K562 (cell line): ENCODE measurements around the gene TBRG4. TPM values are rescaled to one million over a fixed set of nuclear protein-coding genes. Genes with fewer than 3 reads are reported as not detected.

Source experiments
- ATAC-seq: fragments of 200-7000 bp; cut with Tn5 transposase; 3 replicates; pipeline ENCODE4 v1.9.1; 2020; ENCODE audit warnings: moderate library complexity
- BruUV-seq: library from RNA; stranded (reverse); fragments of 400-500 nt; replicated peaks from 2 replicates; lab custom pipeline; 2021; lab: Mats Ljungman, UMichigan
- CTCF ChIA-PET: fragments of 300-600 bp; formaldehyde crosslinking; extraction: SDS; loops from one replicate; lab custom pipeline; 2021; ENCODE audit warnings: low intra/inter-chr PET ratio; lab: Yijun Ruan, JAX
- POLR2A ChIA-PET: fragments of 300-600, 350-650 bp; sonication (Branson Sonifier 250); formaldehyde crosslinking; extraction: SDS; loops from one replicate; lab custom pipeline; 2021; ENCODE audit warnings: antibody characterized with exemption, inconsistent platforms; lab: Yijun Ruan, JAX
- DNase-seq, 4 experiments: peaks; one replicate each; pipeline versions ENCODE4 v3.0.0 to v3.0.0-alpha.2; 2011 to 2018; ENCODE audit warnings: low spot score in 3 of 4, mixed read lengths in 3 of 4; ENCODE audit errors: extremely low read depth in 1 of 4
- FAIRE-seq: peaks from 2 replicates; lab custom pipeline; 2011; peaks lifted over from hg19 to GRCh38; lab: Jason Lieb, UNC
- H2AFZ ChIP-seq: 2 replicates; pipeline ENCODE4 v1.6.0; 2011; ENCODE audit warnings: low read depth, low read length, control low read depth, inconsistent platforms
- H3K27ac ChIP-seq: fragments of 200-600 bp; 3 replicates; pipeline ENCODE4 v1.8.0; 2011; ENCODE audit warnings: low read depth, mild to moderate bottlenecking, control low read depth, inconsistent platforms, low read length, moderate library complexity, mixed read lengths; ENCODE audit errors: extremely low read depth
- H3K27me3 ChIP-seq, 2 experiments: fragments of 300-600 bp in 1 of 2; 2 replicates in 1 of 2; 3 replicates in 1 of 2; pipeline versions ENCODE4 v1.6.0 to v1.8.0; 2011; ENCODE audit warnings: inconsistent platforms in 2 of 2, low read length in 2 of 2, mild to moderate bottlenecking in 1 of 2, mixed read lengths in 1 of 2, moderate library complexity in 1 of 2; ENCODE audit not compliant: control insufficient read depth in 2 of 2, insufficient read depth in 2 of 2
- H3K36me3 ChIP-seq: fragments of 300-600 bp; 3 replicates; pipeline ENCODE4 v1.8.0; 2011; ENCODE audit warnings: mild to moderate bottlenecking, low read length, inconsistent platforms; ENCODE audit not compliant: control insufficient read depth, insufficient read depth
- H3K4me1 ChIP-seq, 2 experiments: fragments of 200-600 bp in 1 of 2; replicated peaks in 1 of 2; 2 replicates in 1 of 2; 3 replicates in 1 of 2; pipeline versions ENCODE4 v1.5.1 to v1.8.0; 2011; ENCODE audit warnings: inconsistent platforms in 2 of 2, low read length in 2 of 2, mild to moderate bottlenecking in 1 of 2, mixed read lengths in 1 of 2, moderate library complexity in 1 of 2; ENCODE audit not compliant: control insufficient read depth in 2 of 2, insufficient read depth in 2 of 2
- H3K4me2 ChIP-seq: 2 replicates; pipeline ENCODE4 v1.6.1; 2011; ENCODE audit warnings: low read length, control low read depth, inconsistent platforms, mixed read lengths; ENCODE audit not compliant: insufficient read depth
- H3K4me3 ChIP-seq: fragments of 200-600 bp; sonication (generic), shearing (Covaris generic); 2 replicates; pipeline ENCODE4 v1.5.1; 2016; ENCODE audit warnings: control low read depth, inconsistent platforms
- H3K79me2 ChIP-seq: fragments of 200-600 bp; 3 replicates; pipeline ENCODE4 v1.8.0; 2011; ENCODE audit warnings: low read length, inconsistent platforms; ENCODE audit not compliant: control insufficient read depth, insufficient read depth
- H3K9ac ChIP-seq, 2 experiments: 2 replicates each; pipeline versions ENCODE4 v1.6.0 to v1.6.1; 2011; ENCODE audit warnings: low read depth in 2 of 2, low read length in 2 of 2, control low read depth in 1 of 2, inconsistent platforms in 1 of 2, mild to moderate bottlenecking in 1 of 2, mixed read lengths in 1 of 2; ENCODE audit not compliant: insufficient read depth in 1 of 2
- H3K9me1 ChIP-seq: one replicate; pipeline ENCODE4 v1.6.0; 2011; ENCODE audit warnings: inconsistent platforms, mild to moderate bottlenecking, low read length, moderate library complexity; ENCODE audit not compliant: control insufficient read depth, insufficient read depth
- H3K9me3 ChIP-seq: replicated peaks from 2 replicates; pipeline ENCODE4 v1.5.1; 2011; ENCODE audit warnings: low read depth, low read length, inconsistent platforms; ENCODE audit not compliant: control insufficient read depth, insufficient read depth
- H4K20me1 ChIP-seq: replicated peaks from 2 replicates; pipeline ENCODE4 v1.6.1; 2011; ENCODE audit warnings: low read length, inconsistent platforms, mixed read lengths; ENCODE audit not compliant: control insufficient read depth, insufficient read depth
- JUNB ChIP-seq: fragments of 450-650 bp; formaldehyde crosslinking; conservative IDR thresholded peaks from 2 replicates; pipeline ENCODE4 v1.4.0; 2020; ENCODE audit warnings: mild to moderate bottlenecking
- MYBL2 ChIP-seq, 2 experiments: fragments of 450-650 bp in 1 of 2; sonication (generic) in 1 of 2; formaldehyde crosslinking in 1 of 2; IDR thresholded peaks; 2 replicates each; pipeline versions ENCODE4 v1.6.1 to v1.8.1; 2017 to 2022; ENCODE audit warnings: borderline replicate concordance in 1 of 2, inconsistent platforms in 1 of 2, low read depth in 1 of 2, mild to moderate bottlenecking in 1 of 2, missing genetic modification reagents in 1 of 2, moderate library complexity in 1 of 2
- NCOA4 ChIP-seq: fragments of 450-650 bp; IDR thresholded peaks from 2 replicates; pipeline ENCODE4 v1.6.1; 2018; ENCODE audit warnings: mild to moderate bottlenecking; ENCODE audit not compliant: partially characterized antibody
- PCBP2 ChIP-seq: fragments of 200-400 bp; formaldehyde crosslinking; IDR thresholded peaks from 2 replicates; pipeline ENCODE4 v1.6.1; 2018; ENCODE audit warnings: low read length, low read depth, mild to moderate bottlenecking, moderate library complexity; ENCODE audit not compliant: poor library complexity, severe bottlenecking
- THRB ChIP-seq: fragments of 450-650 bp; formaldehyde crosslinking; conservative IDR thresholded peaks from 2 replicates; pipeline ENCODE4 v1.4.0; 2022; ENCODE audit warnings: mild to moderate bottlenecking, missing genetic modification characterization
- WGBS: fragments of 100-300 bp; shearing (Covaris generic); methylation state at CpG from one replicate; pipeline ENCODE4 v1.1.6; 2016; ENCODE audit warnings: low coverage, mixed read lengths; ENCODE audit not compliant: insufficient coverage; ENCODE audit errors: missing lambda C conversion rate; 5-methylcytosine and 5-hydroxymethylcytosine counted together
- in situ Hi-C: fragments of 300-500 bp; cut with MboI; formaldehyde crosslinking; loops from 4 replicates; pipeline ENCODE4 v1.15.0; 2018; ENCODE audit warnings: inconsistent platforms, mixed read lengths
- intact Hi-C: fragments of 100-400 bp; cut with micrococcal nuclease; formaldehyde crosslinking; loops from 2 replicates; pipeline ENCODE4 v1.14.2; 2022
- polyA plus RNA-seq, 8 experiments: library from polyadenylated mRNA; depleted of rRNA in 4 of 8; stranded (reverse) in 5 of 8; unstranded in 3 of 8; fragments of >200 nt; fragmentation: Nextera tagmentation in 2 of 8; fragmentation: Illumina TruSeq in 1 of 8; extraction: Ambion mirVana in 2 of 8; extraction: Trizol in 1 of 8; gene quantifications; 2 replicates each; pipeline versions ENCODE4 v1.2.1 to v1.2.3, GENCODE V29; 2011 to 2014; ENCODE audit warnings: inconsistent platforms in 1 of 8, missing spikeins in 1 of 8
- total RNA-seq, 7 experiments: library from RNA; depleted of rRNA in 6 of 7; stranded (reverse); fragments of >200 nt in 6 of 7; fragmentation: Illumina TruSeq in 2 of 7; extraction: Trizol in 2 of 7; gene quantifications; 2 replicates each; pipeline versions ENCODE4 v1.2.1 to v1.2.3, GENCODE V29; 2011 to 2021; ENCODE audit warnings: low replicate concordance in 1 of 7

TBRG4 gene
- total and polyA plus RNA-seq, 9 of the 15 experiments (the other 6 are each of a cell fraction or from before 2014, with no cell fraction given), result 11.2 to 322 (median 216) TPM

GRCh38 chr7:45074528-45075354, 36.8 kb downstream of the TBRG4 start:
- ATAC-seq (no peak), FAIRE-seq (no peak), DNase-seq (no peak)
- Histone ChIP-seq H3K27ac (no peak overlapping the region), H3K9ac (no peak overlapping the region), H3K4me1 (peaks cover 0 to 18% of the 10 kb centered on the region in 2 experiments; a peak in 1 of 5 replicates), H3K36me3 (peaks cover 71% of the 10 kb centered on the region; the same call in 2 of the 3 replicates), H3K27me3 (no peaks in the 10 kb centered on the region), H3K4me2 (no peak overlapping the region), H3K4me3 (no peak overlapping the region), H4K20me1 (peaks cover 4% of the 10 kb centered on the region; the same call in 1 of the 2 replicates), H3K79me2 (no peaks in the 10 kb centered on the region), H3K9me1 (no peaks in the 10 kb centered on the region), H2AFZ (no peak overlapping the region), H3K9me3 (no peaks in the 10 kb centered on the region)
- intact Hi-C loops, result loop anchor here (10.0 kb wide), 1 partner anchor 100 kb away; the partner anchor contains the start of gene MYO1G
- ChIA-PET POLR2A (interaction anchor here (0.9 kb wide), 1 partner anchor 89 kb away, joined by 3 read pairs; no protein-coding TSS in a partner anchor), CTCF (no interaction called here)
- TF ChIP-seq JUNB (no peak), MYBL2 (IDR thresholded peaks at IDR 0.05; ENCODE audit: low read depth) (no peak), MYBL2 (CRISPR knock-in tag; IDR thresholded peaks at IDR 0.05; ENCODE audit: borderline replicate concordance) (no peak), PCBP2 (no peak), NCOA4 (no peak), THRB (no peak)
- WGBS, result 75% methylated on average over 13 of the region's 16 CpGs
- BruUV-seq, result no TSS peak
- in situ Hi-C loops, result no loop called here
